CD4-positive, alpha-beta T cell treated with Interleukin-4 for 1 hour (primary cell): ENCODE results near the gene THAP5.

ENCODE experiments used
- DNase-seq, 2 donors: peaks; one replicate each; pipeline ENCODE4 v3.0.0-alpha.2; 2020 to 2022

THAP5 gene

DNA sequence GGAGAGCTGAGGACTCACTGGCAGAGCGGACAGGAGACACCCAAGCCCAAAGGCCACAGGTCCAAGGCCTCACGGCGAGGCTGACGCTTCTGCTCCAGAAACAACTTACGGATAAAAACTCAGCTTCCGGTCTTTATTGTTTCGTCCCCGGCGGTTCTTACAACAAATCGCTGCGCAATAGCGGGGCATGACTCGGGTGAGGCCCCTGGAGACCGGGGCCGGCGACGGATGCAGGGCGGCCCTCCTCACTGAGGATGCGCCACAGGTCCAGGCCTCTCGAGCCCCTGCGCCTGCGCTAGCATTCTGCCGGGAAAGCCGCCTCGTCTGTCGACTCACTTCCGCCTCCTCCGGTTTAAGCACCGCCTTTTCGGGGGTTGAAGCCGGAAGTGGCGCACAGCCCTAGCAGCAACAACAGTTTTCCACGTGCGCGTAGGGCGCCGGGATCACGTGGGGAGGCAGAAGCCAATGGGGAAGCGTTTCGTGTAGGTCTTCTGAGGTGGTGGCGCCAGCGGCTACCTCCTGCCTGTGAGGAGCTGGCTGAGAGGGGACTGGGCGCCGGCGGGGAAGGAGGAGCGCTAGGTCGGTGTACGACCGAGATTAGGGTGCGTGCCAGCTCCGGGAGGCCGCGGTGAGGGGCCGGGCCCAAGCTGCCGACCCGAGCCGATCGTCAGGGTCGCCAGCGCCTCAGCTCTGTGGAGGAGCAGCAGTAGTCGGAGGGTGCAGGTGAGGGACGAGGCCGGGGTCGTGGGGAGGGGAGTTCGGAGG is at the start of gene THAP5, which contains the start of gene DNAJB9:
TSS of gene THAP5 (minus strand) at position 326 of the 765 bp plus-strand sequence. CDS start at position 189, 137 bp downstream.
TSS of gene DNAJB9 (plus strand) at position 494 of the 765 bp plus-strand sequence. CDS start 1,853 bp downstream, outside the sequence.
- DNase-seq, result peak; percentile 100

DNA sequence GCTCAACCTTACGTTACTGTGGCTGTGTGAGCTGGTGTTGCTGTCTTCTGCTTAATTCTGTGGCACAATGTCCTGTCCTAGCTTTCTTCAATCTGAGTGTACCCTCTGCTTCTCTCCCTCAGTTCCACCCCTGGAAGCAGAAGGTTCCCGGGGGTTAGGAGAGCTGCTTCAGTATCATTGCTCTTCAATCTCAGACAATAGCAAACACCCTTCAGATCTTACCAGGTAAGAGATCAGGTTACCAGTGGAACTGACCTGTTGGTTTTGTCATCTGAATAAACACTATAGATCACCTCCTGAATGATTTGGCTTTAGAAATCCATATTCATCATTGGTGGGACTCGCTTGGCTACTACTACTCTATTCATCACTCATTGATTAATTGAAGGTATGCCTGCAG is 48.5 kb upstream of the THAP5 start:
- no peak for DNase-seq

DNA sequence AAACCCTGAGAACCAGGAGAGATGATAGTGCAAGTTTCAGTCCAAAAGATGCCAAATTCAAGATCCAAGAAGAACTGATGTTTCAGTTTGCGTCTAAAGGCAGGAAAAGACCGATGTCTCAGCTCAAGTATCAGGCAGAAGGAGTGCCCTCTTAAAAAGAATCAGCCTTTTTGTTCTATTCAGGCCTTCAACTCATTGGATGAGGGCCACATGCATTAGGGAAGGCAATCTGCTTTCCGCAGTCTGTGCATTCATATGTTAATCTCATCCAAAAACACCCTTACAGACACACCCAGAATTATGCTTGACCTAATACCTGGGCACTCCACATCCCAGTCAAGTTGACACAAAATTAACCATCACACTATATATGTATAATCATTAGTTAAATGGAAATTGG is 45.4 kb upstream of the THAP5 start:
- no peak for DNase-seq

DNA sequence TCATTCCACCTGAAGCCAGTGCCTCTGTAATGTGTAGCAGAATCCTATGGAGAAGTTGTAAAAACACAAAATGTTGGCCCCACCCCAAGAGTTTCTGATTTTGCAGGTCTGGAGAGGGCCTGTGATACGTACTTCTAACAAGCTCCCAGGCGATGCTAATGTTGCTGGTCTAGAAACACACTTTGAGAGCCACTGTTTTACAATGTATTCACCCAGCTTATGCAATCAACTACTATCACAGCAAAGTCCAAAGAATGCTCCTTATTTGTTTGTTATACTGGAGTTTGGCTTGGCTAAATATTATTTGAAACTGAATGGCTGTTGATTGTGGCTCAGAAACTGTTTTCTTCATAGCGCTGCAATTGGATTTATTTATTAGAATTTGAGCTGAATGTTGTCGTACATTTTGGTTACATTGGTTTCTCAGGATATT is 44.5 kb upstream of the THAP5 start:
- DNase-seq, result no peak

- peak in 1 of 2 donors; percentile 60 for DNase-seq
These were observed 43.8 kb upstream of the THAP5 start for GRCh38 chr7:108613147-108613948.

GRCh38 chr7:108611268-108611667 is 41.8 kb upstream of the THAP5 start:
- no peak for DNase-seq

GRCh38 chr7:108609643-108610042 is 40.1 kb upstream of the THAP5 start:
- no peak for DNase-seq

DNA sequence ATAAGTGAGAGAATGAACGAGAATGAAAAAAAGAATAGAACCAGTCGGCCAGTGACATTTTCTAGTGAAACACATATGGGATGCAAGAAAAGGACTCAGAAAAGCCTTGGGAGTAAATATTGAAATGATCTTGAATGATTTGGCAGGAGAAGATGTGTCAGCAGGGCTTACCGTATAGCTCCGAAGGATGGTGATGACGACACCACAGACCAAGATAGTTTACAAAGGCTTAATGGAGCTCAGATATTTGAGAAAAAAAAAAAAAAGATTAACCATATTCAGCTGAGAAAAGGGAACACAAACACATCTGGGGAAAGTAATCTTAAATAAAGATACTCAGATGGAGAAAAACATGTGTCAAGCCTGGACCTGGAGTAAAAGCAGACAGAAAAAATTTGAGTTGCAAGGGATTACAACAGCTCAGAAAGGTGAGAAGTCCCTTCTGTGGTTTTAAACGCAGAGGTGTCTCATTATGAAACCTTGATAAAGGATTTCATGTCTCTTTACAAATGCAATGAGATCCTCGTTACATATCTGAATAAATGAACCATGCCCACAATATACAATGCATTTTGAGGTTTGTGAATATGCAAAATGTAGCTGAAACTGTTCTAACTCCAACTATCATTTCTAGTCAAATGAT is 36.2 kb upstream of the THAP5 start:
- DNase-seq, result no peak

DNA sequence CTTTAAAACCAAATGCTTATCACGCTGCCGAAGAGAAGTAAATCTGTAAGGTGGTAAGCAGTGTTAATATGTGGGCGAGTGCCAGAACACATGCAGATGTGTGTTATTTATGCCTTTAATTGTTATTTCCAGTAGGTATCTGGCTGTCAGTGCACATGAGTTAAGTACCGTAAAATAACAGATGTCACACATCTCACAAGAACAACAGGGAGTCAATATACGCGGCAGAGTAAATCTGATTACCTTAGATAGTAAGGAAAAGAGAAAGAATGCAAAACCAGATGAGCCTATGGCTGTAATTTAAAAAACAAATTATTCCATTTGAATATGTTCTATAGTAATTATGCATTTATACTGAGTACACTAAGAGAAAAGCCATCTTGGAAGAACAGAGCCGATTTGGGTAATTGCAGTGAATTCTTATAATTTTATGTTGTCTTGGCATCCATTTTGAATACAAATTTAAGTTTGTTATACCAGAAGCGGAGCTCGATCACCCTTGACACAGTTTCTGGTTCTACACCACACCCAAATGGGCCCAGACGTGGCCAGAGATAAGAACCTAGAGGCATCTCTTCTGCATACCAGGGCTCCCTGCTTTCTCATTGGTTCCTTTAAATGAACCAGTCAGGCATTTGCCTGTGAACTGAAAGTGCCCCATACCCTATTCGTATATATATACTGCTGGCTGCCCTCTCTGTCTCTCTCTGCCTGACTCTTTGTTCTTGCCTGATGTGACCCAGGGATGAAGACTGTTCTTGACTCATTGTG is 35.0 kb upstream of the THAP5 start:
- no peak for DNase-seq

GRCh38 chr7:108603656-108604306 is 34.3 kb upstream of the THAP5 start:
- no peak for DNase-seq

DNA sequence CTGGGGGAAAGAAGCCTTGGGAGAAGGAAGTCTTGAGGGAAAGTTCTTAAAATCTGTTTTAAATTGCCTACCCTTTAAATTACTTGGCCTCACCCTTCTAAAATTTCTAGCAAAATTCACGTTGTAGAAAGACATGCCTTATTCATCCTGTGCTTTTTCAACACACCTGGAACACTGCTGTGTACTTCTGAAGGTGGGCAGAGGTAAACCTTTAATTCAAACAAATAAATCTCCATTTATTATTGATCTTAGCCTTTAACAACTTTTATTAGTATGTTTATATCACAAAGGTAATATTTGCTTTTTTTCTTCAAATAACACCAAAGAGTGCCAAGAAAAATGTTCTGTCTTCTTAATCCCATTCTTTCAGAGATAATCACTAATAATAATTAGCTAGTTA is 30.9 kb upstream of the THAP5 start:
- no peak for DNase-seq

DNA sequence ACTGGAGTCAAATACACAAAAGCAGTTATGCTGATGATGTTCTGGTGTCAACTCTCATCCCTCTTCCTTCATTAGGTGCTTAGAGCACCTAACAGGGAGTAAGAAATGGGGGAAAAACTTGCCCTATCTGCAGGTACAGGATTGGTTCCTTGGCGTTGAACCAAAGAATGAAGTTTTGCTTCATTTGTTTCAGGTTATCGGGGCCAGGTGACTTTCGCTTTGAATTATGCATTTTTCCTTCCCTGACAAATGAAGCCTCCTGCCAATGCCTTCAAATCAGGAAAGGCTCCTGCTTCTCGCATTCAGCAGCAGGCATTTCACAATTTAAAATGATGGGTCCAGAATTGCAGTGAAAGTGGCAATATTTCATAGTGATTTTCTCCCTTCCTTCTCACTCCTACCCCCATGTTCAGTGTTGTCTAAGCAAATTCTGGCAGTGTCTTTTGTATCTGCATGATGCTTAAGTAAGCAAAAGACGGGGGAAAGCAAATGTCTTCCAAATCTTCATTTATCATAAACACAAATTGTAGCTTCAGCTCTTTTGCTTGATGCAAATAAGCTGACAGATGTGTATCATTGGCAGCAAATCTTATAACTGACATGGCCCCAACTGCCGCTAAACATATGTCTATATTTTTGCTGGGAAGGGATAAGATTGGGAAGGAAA is 29.5 kb upstream of the THAP5 start:
- no peak for DNase-seq

DNA sequence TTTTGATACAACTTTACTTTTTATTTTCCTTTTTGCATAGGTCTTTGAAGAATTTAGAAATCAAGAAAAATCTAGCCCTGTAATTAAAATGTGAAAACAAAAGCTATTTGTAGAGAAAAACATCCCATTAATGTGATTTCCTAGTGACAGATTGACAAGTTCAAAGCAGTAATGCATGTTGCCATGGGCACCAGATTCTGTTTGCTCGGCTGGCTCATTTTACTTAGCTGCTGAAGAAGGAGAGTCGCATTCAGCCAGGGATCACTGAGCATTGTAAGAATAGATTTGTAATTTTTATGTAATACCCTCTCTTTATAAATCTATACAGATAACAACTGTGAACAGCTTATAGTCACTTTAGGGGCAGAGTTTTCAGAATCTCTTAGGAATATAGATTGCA is 28.6 kb upstream of the THAP5 start:
- no peak for DNase-seq

GRCh38 chr7:108596560-108596959 is 27.1 kb upstream of the THAP5 start:
- DNase-seq, result no peak

DNA sequence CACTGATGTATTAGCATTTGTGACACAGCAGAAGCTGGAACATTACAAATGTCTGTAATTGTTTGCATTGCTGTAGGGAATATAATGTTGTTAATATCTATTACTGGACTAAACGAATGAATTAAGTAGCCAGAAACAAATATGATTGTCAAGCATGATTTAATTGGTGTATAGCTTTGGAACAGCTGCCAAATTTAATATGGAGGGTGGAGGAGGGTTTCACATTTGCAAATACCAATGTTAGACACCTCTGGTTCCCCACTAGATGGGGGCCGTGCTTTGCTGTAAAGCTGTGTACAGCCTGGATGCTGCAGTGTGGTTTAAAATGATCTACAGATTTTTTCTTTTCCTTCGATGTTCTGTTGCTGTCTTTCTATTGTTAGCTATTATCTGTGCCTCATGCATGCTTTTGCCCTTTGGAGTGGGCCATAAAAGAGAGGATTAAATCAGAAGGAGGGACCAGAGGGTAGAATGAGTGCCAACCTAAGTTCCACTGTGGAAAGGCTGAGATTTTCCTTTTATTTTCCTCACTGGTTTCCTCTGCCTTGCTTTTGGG is 23.2 kb upstream of the THAP5 start:
- no peak for DNase-seq

GRCh38 chr7:108590606-108591005 is 21.1 kb upstream of the THAP5 start:
- DNase-seq, result no peak

- DNase-seq, result no peak
These were observed 20.4 kb upstream of the THAP5 start for GRCh38 chr7:108589874-108590273.

DNA sequence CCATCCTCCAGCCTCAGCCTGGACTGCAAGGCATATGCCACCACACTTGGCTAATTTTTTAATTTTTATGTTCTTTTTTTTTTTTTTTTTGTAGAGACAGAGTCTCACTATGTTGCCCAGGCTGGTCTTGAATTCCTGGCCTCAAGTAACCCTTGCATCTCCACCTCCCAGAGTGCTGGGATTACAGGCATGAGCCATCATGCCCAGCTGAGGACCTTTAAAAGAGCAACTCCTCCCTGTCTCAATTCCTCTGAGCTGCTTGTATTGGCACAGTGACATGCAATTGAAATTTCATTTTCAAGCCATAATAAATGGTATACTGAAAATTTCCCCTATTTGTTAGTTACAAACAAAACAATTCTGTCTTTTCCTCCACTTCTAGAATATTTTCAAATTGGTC is 19.7 kb upstream of the THAP5 start:
- DNase-seq, result no peak

GRCh38 chr7:108586274-108586710 is 16.8 kb upstream of the THAP5 start:
- DNase-seq, result no peak

- no peak for DNase-seq
These were observed 16.3 kb upstream of the THAP5 start for GRCh38 chr7:108585843-108586242.

DNA sequence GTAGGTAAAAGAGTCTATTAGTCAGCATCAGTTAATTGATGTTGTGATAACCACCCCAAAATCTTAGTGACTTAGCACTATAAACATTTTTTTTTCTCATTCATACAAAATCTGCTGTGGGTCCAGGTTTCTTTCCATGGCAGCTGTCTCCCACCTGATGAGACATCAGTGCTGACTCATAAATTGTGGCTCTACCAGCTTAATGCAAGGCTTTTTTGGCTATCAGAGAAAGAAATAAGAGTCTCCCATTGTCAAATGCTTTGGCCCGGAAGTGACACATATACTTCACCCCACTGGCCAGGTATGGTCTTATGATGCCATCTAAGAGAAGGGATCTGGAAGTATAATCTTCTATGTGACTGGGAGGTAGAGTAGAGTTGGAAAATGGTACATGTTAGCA is 14.7 kb upstream of the THAP5 start:
- DNase-seq, result no peak
